Islet of Langerhans (tissue), 1 donor: ENCODE data around the gene SLAIN2.
A peak's percentile ranks its signal among the peaks of the same experiment; 100 is the strongest.
"Not testable (repeated sequence)": the region's sequence is repeated elsewhere in the genome, so short reads cannot be mapped to it uniquely, and the experiment has no call there.

Experiments used
- FAIRE-seq: peaks from one replicate; lab custom pipeline; 2011; peaks lifted over from hg19 to GRCh38; lab: Jason Lieb, UNC

The SLAIN2 gene

GRCh38 chr4:48370260-48371134 is 29.2 kb downstream of the SLAIN2 start:
- FAIRE-seq: no peak

- FAIRE-seq: no peak
These were observed 30.9 kb downstream of the SLAIN2 start for GRCh38 chr4:48372272-48372671.

- FAIRE-seq: peak; percentile 77
These were observed 34.4 kb downstream of the SLAIN2 start for GRCh38 chr4:48375651-48376304.

- FAIRE-seq: no peak
These were observed 38.4 kb downstream of the SLAIN2 start for GRCh38 chr4:48379587-48380180.

- FAIRE-seq: no peak
These were observed 39.3 kb downstream of the SLAIN2 start for GRCh38 chr4:48380583-48381167.

- FAIRE-seq: no peak
These were observed 47.3 kb downstream of the SLAIN2 start for GRCh38 chr4:48388525-48389154.

GRCh38 chr4:48396043-48396442 is 54.7 kb downstream of the SLAIN2 start:
- FAIRE-seq: no peak

GRCh38 chr4:48400416-48400815 is 59.1 kb downstream of the SLAIN2 start:
- no peak for FAIRE-seq

- no peak for FAIRE-seq
These were observed 62.0 kb downstream of the SLAIN2 start for GRCh38 chr4:48403358-48403757.

- no peak for FAIRE-seq
These were observed 62.5 kb downstream of the SLAIN2 start for GRCh38 chr4:48403779-48404178.

GRCh38 chr4:48405924-48406323 is 64.6 kb downstream of the SLAIN2 start:
- FAIRE-seq: no peak

- no peak for FAIRE-seq
These were observed 67.9 kb downstream of the SLAIN2 start for GRCh38 chr4:48409203-48409602.

GRCh38 chr4:48410812-48411211 is 69.5 kb downstream of the SLAIN2 start:
- no peak for FAIRE-seq

- no peak for FAIRE-seq
These were observed 78.8 kb downstream of the SLAIN2 start for GRCh38 chr4:48420144-48420543.

- no peak for FAIRE-seq
These were observed 79.8 kb downstream of the SLAIN2 start for GRCh38 chr4:48421101-48421500.

- no peak for FAIRE-seq
These were observed 87.6 kb downstream of the SLAIN2 start for GRCh38 chr4:48428926-48429325.

- no peak for FAIRE-seq
These were observed 88.6 kb downstream of the SLAIN2 start for GRCh38 chr4:48429709-48430474.

- no peak for FAIRE-seq
These were observed 90.1 kb downstream of the SLAIN2 start for GRCh38 chr4:48431401-48431800.

- no peak for FAIRE-seq
These were observed 90.7 kb downstream of the SLAIN2 start for GRCh38 chr4:48432017-48432416.

- no peak for FAIRE-seq
These were observed 95.0 kb downstream of the SLAIN2 start for GRCh38 chr4:48436318-48436717.

- no peak for FAIRE-seq
These were observed 98.7 kb downstream of the SLAIN2 start for GRCh38 chr4:48439988-48440387.

GRCh38 chr4:48440914-48441313 is 99.6 kb downstream of the SLAIN2 start:
- FAIRE-seq: not testable (repeated sequence)
